Natural killer cell (primary cell): ENCODE results near the gene EPHB4. TPM values are rescaled to one million over a fixed set of nuclear protein-coding genes. Genes with fewer than 3 reads are reported as not detected.
A peak's percentile ranks its signal among the peaks of the same experiment; 100 is the strongest.

Experiments used
- ATAC-seq, 3 donors: fragments of 150-1000 bp in 2 of 3; fragments of 200-7000 bp in 1 of 3; cut with Tn5 transposase; 1 replicate in 1 of 3; 2 replicates in 2 of 3; pipeline ENCODE4 v1.10.0; 2021; ENCODE audit warnings: mild to moderate bottlenecking in 2 of 3, moderate library complexity in 2 of 3
- DNase-seq, 2 donors: peaks; one replicate each; pipeline versions ENCODE4 v3.0.0 to v3.0.0-alpha.2; 2013 to 2021; ENCODE audit warnings: mixed read lengths in 1 of 2
- H3K27ac ChIP-seq: one replicate; pipeline ENCODE4 v1.5.1; 2013; ENCODE audit warnings: mild to moderate bottlenecking, low read length
- H3K27me3 ChIP-seq: one replicate; pipeline ENCODE4 v1.6.1; 2013; ENCODE audit warnings: low read length; ENCODE audit not compliant: control insufficient read depth, insufficient read depth
- H3K36me3 ChIP-seq: one replicate; pipeline ENCODE4 v1.6.1; 2013; ENCODE audit warnings: low read length; ENCODE audit not compliant: control insufficient read depth, insufficient read depth
- H3K4me1 ChIP-seq: one replicate; pipeline ENCODE4 v1.6.1; 2013; ENCODE audit warnings: low read length; ENCODE audit not compliant: control insufficient read depth, insufficient read depth
- H3K4me3 ChIP-seq: one replicate; pipeline ENCODE4 v1.5.1; 2013; ENCODE audit warnings: low read length
- H3K9me3 ChIP-seq: one replicate; pipeline ENCODE4 v1.6.1; 2013; ENCODE audit warnings: low read length; ENCODE audit not compliant: control insufficient read depth, insufficient read depth
- H3K27ac Mint-ChIP-seq, 2 donors: one replicate each; pipeline ENCODE4 v1.8.0; 2022; ENCODE audit warnings: mild to moderate bottlenecking in 2 of 2, mixed read lengths in 2 of 2, moderate library complexity in 1 of 2
- H3K27me3 Mint-ChIP-seq, 2 donors: one replicate each; pipeline ENCODE4 v1.8.0; 2022; ENCODE audit warnings: low read depth in 2 of 2, mixed read lengths in 2 of 2
- H3K36me3 Mint-ChIP-seq: one replicate; pipeline ENCODE4 v1.8.0; 2022; ENCODE audit warnings: mixed read lengths
- H3K4me1 Mint-ChIP-seq, 2 donors: one replicate each; pipeline ENCODE4 v1.8.0; 2022; ENCODE audit warnings: mixed read lengths in 2 of 2
- H3K4me3 Mint-ChIP-seq: one replicate; pipeline ENCODE4 v1.8.0; 2022; ENCODE audit warnings: mild to moderate bottlenecking, moderate library complexity, mixed read lengths
- H3K9me3 Mint-ChIP-seq, 2 donors: one replicate each; pipeline ENCODE4 v1.8.0; 2022; ENCODE audit warnings: mixed read lengths in 2 of 2
- WGBS: methylation state at CpG from one replicate; pipeline ENCODE4 v1.1.7; 2013; ENCODE audit warnings: missing lambda C conversion rate; ENCODE audit not compliant: insufficient coverage; 5-methylcytosine and 5-hydroxymethylcytosine counted together
- intact Hi-C: fragments of 100-400 bp; cut with micrococcal nuclease; formaldehyde crosslinking; loops from one replicate; pipeline ENCODE4 v1.14.2; 2022
- total RNA-seq, 4 donors: library from RNA; stranded (reverse); fragments of 120-200 nt in 1 of 4; gene quantifications; one replicate each; pipeline versions ENCODE4 v1.2.3 to v1.2.4, GENCODE V29; 2013 to 2022
- TF ChIP-seq, protein P1 (sequence below): fragments of 200-600 bp; IDR thresholded peaks from one replicate; pipeline ENCODE4 v1.8.0; 2022; ENCODE audit warnings: antibody characterized with exemption

Gene EPHB4
- total RNA-seq, 3 donors from 2014 or later (not counting 1 experiment from before 2014, with no cell fraction given): 0.66 to 1.5 (median 0.88) TPM

- H3K36me3 ChIP-seq: peaks cover 23% of the 10 kb centered on the region
- peaks cover 0 to 11% of the 10 kb centered on the region in 2 donors for H3K4me1 Mint-ChIP-seq
- H3K27ac ChIP-seq: no peak overlapping the region
- H3K4me3 ChIP-seq: no peak overlapping the region
- H3K27ac Mint-ChIP-seq: no peak overlapping the region
- DNase-seq (no peak), ATAC-seq (no peak)
- no peak overlapping the region for H3K4me3 Mint-ChIP-seq
- TF ChIP-seq, protein P1, sequence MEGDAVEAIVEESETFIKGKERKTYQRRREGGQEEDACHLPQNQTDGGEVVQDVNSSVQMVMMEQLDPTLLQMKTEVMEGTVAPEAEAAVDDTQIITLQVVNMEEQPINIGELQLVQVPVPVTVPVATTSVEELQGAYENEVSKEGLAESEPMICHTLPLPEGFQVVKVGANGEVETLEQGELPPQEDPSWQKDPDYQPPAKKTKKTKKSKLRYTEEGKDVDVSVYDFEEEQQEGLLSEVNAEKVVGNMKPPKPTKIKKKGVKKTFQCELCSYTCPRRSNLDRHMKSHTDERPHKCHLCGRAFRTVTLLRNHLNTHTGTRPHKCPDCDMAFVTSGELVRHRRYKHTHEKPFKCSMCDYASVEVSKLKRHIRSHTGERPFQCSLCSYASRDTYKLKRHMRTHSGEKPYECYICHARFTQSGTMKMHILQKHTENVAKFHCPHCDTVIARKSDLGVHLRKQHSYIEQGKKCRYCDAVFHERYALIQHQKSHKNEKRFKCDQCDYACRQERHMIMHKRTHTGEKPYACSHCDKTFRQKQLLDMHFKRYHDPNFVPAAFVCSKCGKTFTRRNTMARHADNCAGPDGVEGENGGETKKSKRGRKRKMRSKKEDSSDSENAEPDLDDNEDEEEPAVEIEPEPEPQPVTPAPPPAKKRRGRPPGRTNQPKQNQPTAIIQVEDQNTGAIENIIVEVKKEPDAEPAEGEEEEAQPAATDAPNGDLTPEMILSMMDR: no peak
- peaks cover 9% of the 10 kb centered on the region for H3K27me3 ChIP-seq
- intact Hi-C loops: no loop called here
- H3K9me3 ChIP-seq: no peaks in the 10 kb centered on the region
- H3K27me3 Mint-ChIP-seq: peaks cover 0 to 9% of the 10 kb centered on the region in 2 donors
- WGBS: 66% methylated on average over 17 of the region's 17 CpGs
- no peaks in the 10 kb centered on the region for H3K36me3 Mint-ChIP-seq
- peaks cover 20% of the 10 kb centered on the region for H3K4me1 ChIP-seq
- H3K9me3 Mint-ChIP-seq: no peaks in the 10 kb centered on the region
Observed at GRCh38 chr7:100865372-100865911, 38.1 kb upstream of the EPHB4 start.

DNA sequence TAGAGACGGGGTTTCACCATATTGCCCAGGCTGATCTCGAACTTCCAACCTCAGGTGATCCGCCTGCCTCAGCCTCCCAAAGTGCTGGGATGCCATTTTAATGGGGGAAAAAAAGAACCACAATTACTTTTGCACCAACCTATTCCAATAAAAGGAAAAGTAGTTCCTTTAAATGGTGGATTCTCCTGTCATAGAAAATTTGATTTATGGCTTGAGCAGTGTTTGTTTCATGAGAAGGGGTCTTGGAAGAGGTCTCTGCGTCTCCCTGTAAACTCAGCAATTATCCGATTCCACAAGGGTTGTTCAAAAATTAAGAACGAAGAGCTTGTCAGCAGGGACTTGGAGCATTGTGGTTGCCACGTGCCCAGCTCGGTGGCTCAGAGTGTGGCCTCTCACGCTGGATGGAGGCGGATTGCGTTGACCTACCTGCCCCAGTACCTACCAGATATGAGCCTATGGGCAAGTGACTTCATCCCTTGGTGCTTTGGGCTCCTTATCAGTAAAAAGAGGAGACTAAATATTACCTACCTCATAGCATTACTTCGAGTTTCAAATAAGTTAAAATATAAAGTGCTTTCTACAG, 37.0 kb upstream of the EPHB4 start:
- TF ChIP-seq, protein P1: no peak
- Mint-ChIP-seq H3K4me3 (no peak overlapping the region), H3K4me1 (peaks cover 0 to 11% of the 10 kb centered on the region in 2 donors), H3K27ac (no peak overlapping the region), H3K9me3 (no peaks in the 10 kb centered on the region), H3K36me3 (no peaks in the 10 kb centered on the region), H3K27me3 (peaks cover 0 to 9% of the 10 kb centered on the region in 2 donors)
- Histone ChIP-seq H3K4me1 (peaks cover 20% of the 10 kb centered on the region), H3K27ac (no peak overlapping the region), H3K27me3 (peaks cover 9% of the 10 kb centered on the region), H3K9me3 (no peaks in the 10 kb centered on the region), H3K4me3 (no peak overlapping the region), H3K36me3 (peaks cover 32% of the 10 kb centered on the region)
- DNase-seq: peak in 1 of 2 donors; percentile 1
- whole genome bisulfite sequencing: 85% methylated on average over 12 of the region's 12 CpGs
- intact Hi-C loops: no loop called here
- ATAC-seq: no peak

- peaks cover 20% of the 10 kb centered on the region for H3K4me1 ChIP-seq
- no peak overlapping the region for H3K4me3 ChIP-seq
- H3K27ac ChIP-seq: no peak overlapping the region
- H3K4me3 Mint-ChIP-seq: no peak overlapping the region
- H3K9me3 Mint-ChIP-seq: no peaks in the 10 kb centered on the region
- peaks cover 0 to 9% of the 10 kb centered on the region in 2 donors for H3K27me3 Mint-ChIP-seq
- H3K27me3 ChIP-seq: peaks cover 9% of the 10 kb centered on the region
- no peak for DNase-seq
- H3K9me3 ChIP-seq: no peaks in the 10 kb centered on the region
- H3K27ac Mint-ChIP-seq: no peak overlapping the region
- intact Hi-C loops: no loop called here
- 52% methylated on average over 10 of the region's 10 CpGs for WGBS
- no peak for ATAC-seq
- TF ChIP-seq, protein P1: no peak
- peaks cover 32% of the 10 kb centered on the region for H3K36me3 ChIP-seq
- H3K4me1 Mint-ChIP-seq: peaks cover 0 to 11% of the 10 kb centered on the region in 2 donors
- H3K36me3 Mint-ChIP-seq: no peaks in the 10 kb centered on the region
Observed at GRCh38 chr7:100863406-100863950, 36.2 kb upstream of the EPHB4 start.
